Measurements from ENCODE around the gene TCTN3. TPM values are rescaled to one million over a fixed set of nuclear protein-coding genes. Genes with fewer than 3 reads are reported as not detected.

Gene TCTN3, protein sequence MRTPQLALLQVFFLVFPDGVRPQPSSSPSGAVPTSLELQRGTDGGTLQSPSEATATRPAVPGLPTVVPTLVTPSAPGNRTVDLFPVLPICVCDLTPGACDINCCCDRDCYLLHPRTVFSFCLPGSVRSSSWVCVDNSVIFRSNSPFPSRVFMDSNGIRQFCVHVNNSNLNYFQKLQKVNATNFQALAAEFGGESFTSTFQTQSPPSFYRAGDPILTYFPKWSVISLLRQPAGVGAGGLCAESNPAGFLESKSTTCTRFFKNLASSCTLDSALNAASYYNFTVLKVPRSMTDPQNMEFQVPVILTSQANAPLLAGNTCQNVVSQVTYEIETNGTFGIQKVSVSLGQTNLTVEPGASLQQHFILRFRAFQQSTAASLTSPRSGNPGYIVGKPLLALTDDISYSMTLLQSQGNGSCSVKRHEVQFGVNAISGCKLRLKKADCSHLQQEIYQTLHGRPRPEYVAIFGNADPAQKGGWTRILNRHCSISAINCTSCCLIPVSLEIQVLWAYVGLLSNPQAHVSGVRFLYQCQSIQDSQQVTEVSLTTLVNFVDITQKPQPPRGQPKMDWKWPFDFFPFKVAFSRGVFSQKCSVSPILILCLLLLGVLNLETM
- total RNA-seq, result 35.2 TPM in 2 replicates

DNA sequence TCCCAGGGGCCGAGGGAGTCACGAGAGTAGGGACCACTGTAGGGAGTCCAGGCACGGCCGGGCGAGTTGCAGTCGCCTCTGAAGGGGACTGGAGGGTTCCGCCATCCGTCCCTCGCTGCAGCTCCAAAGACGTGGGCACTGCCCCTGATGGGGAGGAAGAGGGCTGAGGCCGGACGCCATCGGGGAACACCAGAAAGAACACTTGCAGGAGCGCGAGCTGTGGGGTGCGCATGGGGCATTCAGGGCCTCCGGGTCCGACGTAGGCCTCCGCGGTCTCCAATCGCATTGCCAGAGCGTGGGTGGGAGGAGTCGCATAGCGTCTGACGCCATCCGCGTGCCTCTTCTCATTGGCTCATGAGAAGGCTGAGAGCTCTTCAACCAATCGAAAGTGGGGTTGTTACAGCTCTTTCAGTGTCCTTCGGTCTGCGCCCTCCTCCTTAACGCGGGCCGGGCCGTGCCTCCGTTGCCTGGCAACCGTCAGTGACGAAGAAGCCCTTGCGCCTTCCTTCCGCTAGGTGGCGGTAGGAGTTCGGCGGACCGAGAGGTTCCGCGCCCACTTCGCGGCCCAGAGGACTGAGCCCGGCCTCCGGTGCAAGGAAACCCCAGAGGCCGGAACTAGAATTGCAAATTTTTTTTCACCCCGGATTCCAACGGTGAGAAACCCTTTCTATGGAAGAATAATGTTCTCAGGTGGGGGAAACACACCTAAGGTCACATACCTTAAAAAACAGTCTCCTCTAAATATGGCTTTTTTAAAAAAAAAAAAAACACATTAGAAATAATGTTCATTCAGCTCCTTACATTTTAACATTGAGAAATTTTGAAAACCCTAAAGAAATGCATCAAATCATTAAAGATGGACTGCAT is at the start of gene TCTN3:
Gene TCTN3, minus strand, starts transcription at position 260 of the 867 bp plus-strand sequence. Its CDS starts 28 bp downstream, at position 232.

DNA sequence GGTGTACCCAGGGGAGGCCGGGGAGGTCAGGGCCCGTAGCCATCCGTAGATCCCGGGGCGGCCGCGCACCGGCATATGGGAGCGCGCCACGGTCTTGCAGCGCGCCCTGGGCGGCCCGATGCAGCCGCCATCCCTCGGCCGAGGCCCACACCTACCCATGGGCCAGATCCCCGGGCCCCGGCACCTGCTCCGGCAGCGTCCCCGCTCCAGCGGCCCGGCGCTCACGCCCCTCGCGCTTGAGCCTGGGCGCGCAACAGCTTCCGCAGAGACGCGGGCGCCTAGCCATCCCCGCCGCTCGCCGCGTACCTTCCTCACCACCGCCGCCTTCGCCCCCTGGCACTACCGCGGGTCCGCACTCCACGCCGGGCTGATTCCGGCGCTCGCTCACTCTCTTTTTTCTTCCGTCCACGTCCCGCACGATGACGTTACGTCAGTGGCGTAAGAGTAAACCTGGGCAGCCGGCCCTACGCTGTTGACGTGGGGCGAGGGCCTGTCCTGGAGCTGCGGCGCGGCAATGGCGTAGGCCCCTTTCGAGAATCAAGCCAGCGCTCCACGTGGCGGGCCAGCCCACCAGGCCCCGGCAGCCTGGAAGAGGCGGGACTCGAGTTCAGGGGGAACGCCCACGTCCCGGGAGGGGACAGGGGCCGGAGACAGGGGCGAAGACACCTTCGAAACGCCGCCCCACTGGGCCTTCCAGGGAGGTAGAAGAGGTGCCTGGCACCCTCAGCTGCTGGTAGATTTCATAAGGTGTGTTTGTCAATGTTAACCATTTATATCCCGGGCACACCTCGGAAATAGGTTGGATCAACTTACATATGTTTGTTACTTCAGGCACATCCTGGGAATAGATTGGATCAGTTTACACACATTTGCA is 37.2 kb downstream of the TCTN3 start, which contains the start of gene ALDH18A1:
Gene ALDH18A1, minus strand, starts transcription at position 421 of the 874 bp plus-strand sequence. CDS start 3,334 bp downstream, outside the sequence.

Other genes starting within 250 kb of the TCTN3 start
- gene SORBS1, start 132.6 kb downstream of the TCTN3 start, total RNA-seq, result 1.3 and 2.8 TPM in 2 replicates
- gene ALDH18A1, start 37.2 kb downstream of the TCTN3 start, total RNA-seq, result 71.7 and 73.2 TPM in 2 replicates
- 0.13 and 0.16 TPM in 2 replicates for gene ENTPD1, start 62.2 kb upstream of the TCTN3 start, total RNA-seq
- 0.25 TPM in 1 of 2 replicates, not detected in the other for gene CC2D2B, start 214.0 kb upstream of the TCTN3 start, total RNA-seq

Measured in mesangial cell (primary cell).